Transverse colon (tissue), 4 donors: ENCODE data around the gene DNAJC12. TPM values are rescaled to one million over a fixed set of nuclear protein-coding genes. Genes with fewer than 3 reads are reported as not detected.

Source experiments
- DNase-seq: peaks from one replicate; pipeline ENCODE4 v3.0.0-alpha.2; 2019
- H3K27ac ChIP-seq, 4 donors: fragments of 200-600 bp; sonication (generic); 2 replicates each; pipeline ENCODE4 v1.5.1; 2016 to 2018; ENCODE audit warnings: inconsistent platforms in 4 of 4
- H3K27me3 ChIP-seq: fragments of 200-600 bp; sonication (generic); 2 replicates; pipeline ENCODE4 v1.5.1; 2017; ENCODE audit warnings: inconsistent platforms
- H3K36me3 ChIP-seq, 4 donors: fragments of 200-600 bp; sonication (generic); 2 replicates each; pipeline ENCODE4 v1.5.1; 2017 to 2019; ENCODE audit warnings: inconsistent platforms in 4 of 4
- H3K4me1 ChIP-seq, 4 donors: fragments of 200-600 bp; sonication (generic); 2 replicates each; pipeline ENCODE4 v1.5.1; 2017 to 2020; ENCODE audit warnings: inconsistent platforms in 4 of 4
- H3K4me3 ChIP-seq, 4 donors: fragments of 200-600 bp; sonication (generic); 1 replicate in 1 of 4; 2 replicates in 3 of 4; pipeline versions ENCODE4 v1.5.1 to v1.6.1; 2017 to 2019; ENCODE audit warnings: inconsistent platforms in 4 of 4
- H3K9me3 ChIP-seq, 2 donors: fragments of 200-600 bp; sonication (generic); 2 replicates each; pipeline ENCODE4 v1.5.1; 2017 to 2019; ENCODE audit warnings: inconsistent platforms in 2 of 2
- EP300 ChIP-seq: sonication (generic); formaldehyde crosslinking; IDR thresholded peaks from one replicate; pipeline ENCODE4 v1.6.1; 2017; ENCODE audit warnings: antibody characterized with exemption, low read depth
- POLR2A ChIP-seq: fragments of 450-650 bp; IDR thresholded peaks from one replicate; pipeline ENCODE4 v1.6.1; 2016; ENCODE audit warnings: antibody characterized with exemption, mild to moderate bottlenecking, moderate library complexity
- POLR2AphosphoS5 ChIP-seq, 3 donors: sonication (generic); formaldehyde crosslinking; IDR thresholded peaks; one replicate each; pipeline ENCODE4 v1.6.1; 2016; ENCODE audit warnings: antibody characterized with exemption in 3 of 3
- WGBS, 2 donors: methylation state at CpG; one replicate each; pipeline ENCODE4 v1.1.5; 2018; ENCODE audit warnings: low coverage in 1 of 2; 5-methylcytosine and 5-hydroxymethylcytosine counted together
- in situ Hi-C, 4 donors: fragments of 200-750 bp; cut with MboI; loops; one replicate each; pipeline versions ENCODE4 v1.15.0 to v1.15.1; 2017; ENCODE audit warnings: low sequenced_read_pairs in 3 of 4, low pct_ligation_motif_present in 1 of 4, low pct_unique_long_range_greater_than_20kb in 1 of 4
- intact Hi-C: fragments of 100-400 bp; cut with DNase I; formaldehyde crosslinking; loops from one replicate; pipeline ENCODE4 v1.15.1; 2023; ENCODE audit warnings: low total_unique reads
- total RNA-seq, 4 donors: library from RNA; depleted of rRNA; stranded (reverse); fragments of >200 nt; gene quantifications; one replicate each; pipeline ENCODE4 v1.1.0, GENCODE V29; 2016
- TF ChIP-seq, protein P1 (sequence below), 5 experiments: fragments of 200-600 bp in 3 of 5; fragments of 450-650 bp in 2 of 5; sonication (generic) in 3 of 5; IDR thresholded peaks; 1 replicate in 2 of 5; 2 replicates in 3 of 5; pipeline ENCODE4 v1.5.1; 2016 to 2017; ENCODE audit warnings: antibody characterized with exemption in 5 of 5, inconsistent platforms in 3 of 5, mild to moderate bottlenecking in 2 of 5, moderate library complexity in 1 of 5

The DNAJC12 gene
- total RNA-seq, 4 donors from 2014 or later, result 2.0 to 8.7 (median 4.4) TPM

DNA sequence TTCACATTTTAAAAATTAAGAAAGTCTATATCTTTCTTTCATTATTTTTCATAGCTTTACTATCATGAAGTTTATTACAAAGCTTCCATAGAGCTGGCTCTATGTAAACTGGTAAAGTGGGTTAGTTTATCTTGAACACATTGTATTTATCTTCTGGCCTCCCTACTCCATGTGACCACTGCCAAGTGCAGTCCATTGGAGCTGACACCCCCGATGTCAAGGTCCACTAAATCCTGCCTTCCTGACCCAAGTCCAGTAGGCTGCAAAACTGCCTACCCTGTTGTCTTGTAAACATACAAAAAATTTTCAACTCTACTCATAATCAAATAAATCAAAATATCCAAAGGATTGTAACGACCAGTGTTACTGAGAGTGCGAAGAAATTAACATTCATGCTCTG is 10.2 kb downstream of the DNAJC12 start:
- no peak for DNase-seq
- TF ChIP-seq POLR2AphosphoS5 (IDR thresholded peaks at IDR 0.05) (no peak), EP300 (no peak), POLR2A (no peak)
- TF ChIP-seq, protein P1, sequence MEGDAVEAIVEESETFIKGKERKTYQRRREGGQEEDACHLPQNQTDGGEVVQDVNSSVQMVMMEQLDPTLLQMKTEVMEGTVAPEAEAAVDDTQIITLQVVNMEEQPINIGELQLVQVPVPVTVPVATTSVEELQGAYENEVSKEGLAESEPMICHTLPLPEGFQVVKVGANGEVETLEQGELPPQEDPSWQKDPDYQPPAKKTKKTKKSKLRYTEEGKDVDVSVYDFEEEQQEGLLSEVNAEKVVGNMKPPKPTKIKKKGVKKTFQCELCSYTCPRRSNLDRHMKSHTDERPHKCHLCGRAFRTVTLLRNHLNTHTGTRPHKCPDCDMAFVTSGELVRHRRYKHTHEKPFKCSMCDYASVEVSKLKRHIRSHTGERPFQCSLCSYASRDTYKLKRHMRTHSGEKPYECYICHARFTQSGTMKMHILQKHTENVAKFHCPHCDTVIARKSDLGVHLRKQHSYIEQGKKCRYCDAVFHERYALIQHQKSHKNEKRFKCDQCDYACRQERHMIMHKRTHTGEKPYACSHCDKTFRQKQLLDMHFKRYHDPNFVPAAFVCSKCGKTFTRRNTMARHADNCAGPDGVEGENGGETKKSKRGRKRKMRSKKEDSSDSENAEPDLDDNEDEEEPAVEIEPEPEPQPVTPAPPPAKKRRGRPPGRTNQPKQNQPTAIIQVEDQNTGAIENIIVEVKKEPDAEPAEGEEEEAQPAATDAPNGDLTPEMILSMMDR (IDR thresholded peaks at IDR 0.05), result no peak
- Histone ChIP-seq H3K36me3 (no peaks in the 10 kb centered on the region), H3K4me1 (peaks cover 0 to 4% (median 0%) of the 10 kb centered on the region in 4 donors), H3K27ac (no peak overlapping the region), H3K27me3 (no peaks in the 10 kb centered on the region), H3K9me3 (no peaks in the 10 kb centered on the region), H3K4me3 (no peak overlapping the region)
- WGBS, 2 donors, result 79 to 85% methylated on average over 2 to 3 of the region's 3 CpGs
- in situ Hi-C loops (no loop called here), intact Hi-C loops (no loop called here)

DNA sequence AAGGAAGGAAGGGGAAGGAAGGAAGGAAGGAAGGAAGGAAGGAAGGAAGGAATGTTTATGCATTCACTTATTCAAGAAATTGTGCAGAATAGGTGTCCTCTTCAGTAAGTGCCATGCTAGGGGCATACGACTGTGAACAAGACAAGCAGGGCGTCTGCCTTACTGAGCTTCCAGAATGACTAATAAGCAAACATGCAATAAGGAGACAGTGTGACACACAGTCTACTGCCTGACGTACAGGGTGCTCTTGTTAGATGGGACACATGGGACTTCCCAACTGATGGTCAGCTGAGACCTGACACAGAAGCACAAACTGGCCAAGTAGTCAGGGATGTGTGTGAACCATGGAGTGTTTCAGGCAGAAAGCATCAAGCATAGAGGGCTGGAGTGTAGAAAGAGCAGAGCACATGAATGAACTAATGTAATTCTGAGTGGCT is 18.2 kb downstream of the DNAJC12 start:
- H3K27ac ChIP-seq, result no peak overlapping the region
- intact Hi-C loops, result no loop called here
- in situ Hi-C loops, result no loop called here

DNA sequence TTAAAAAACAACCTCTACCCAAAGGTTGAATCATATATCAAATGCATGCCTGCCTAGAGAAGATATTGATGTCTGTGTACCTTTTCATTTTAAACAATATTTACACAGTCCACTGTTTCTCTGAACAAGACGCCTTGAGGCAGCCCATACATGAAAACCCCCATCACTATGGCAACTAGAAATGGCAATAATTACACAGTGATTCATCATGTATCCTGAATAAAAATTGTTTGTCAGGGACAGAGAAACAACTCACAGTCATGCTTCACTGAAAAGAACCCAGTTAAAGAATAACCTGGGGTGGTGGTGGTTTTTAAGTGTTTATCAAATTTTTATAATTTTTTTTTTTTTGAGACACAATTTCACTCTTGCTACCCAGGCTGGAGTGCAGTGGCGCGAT is 19.7 kb downstream of the DNAJC12 start:
- intact Hi-C loops (no loop called here), in situ Hi-C loops (no loop called here)
- H3K36me3 ChIP-seq, result no peaks in the 10 kb centered on the region
- WGBS, 2 donors, result 76% methylated on average over 3 of the region's 3 CpGs
- H3K4me1 ChIP-seq, result peaks cover 0 to 6% (median 2%) of the 10 kb centered on the region in 4 donors
- no peaks in the 10 kb centered on the region for H3K9me3 ChIP-seq
- TF ChIP-seq POLR2AphosphoS5 (IDR thresholded peaks at IDR 0.05) (no peak), EP300 (no peak), POLR2A (no peak)
- TF ChIP-seq, protein P1 (IDR thresholded peaks at IDR 0.05), result no peak
- DNase-seq, result no peak
- H3K4me3 ChIP-seq, result no peak overlapping the region
- H3K27me3 ChIP-seq, result no peaks in the 10 kb centered on the region
- no peak overlapping the region for H3K27ac ChIP-seq

More for the DNA sequence above, 18.2 kb downstream of the DNAJC12 start:
- Histone ChIP-seq H3K27me3 (no peaks in the 10 kb centered on the region), H3K4me1 (peaks cover 0 to 6% (median 2%) of the 10 kb centered on the region in 4 donors), H3K36me3 (no peaks in the 10 kb centered on the region), H3K9me3 (no peaks in the 10 kb centered on the region), H3K4me3 (no peak overlapping the region)
- DNase-seq, result no peak
- TF ChIP-seq POLR2AphosphoS5 (IDR thresholded peaks at IDR 0.05) (no peak), EP300 (no peak), POLR2A (no peak)
- TF ChIP-seq, protein P1 (IDR thresholded peaks at IDR 0.05), result no peak
- 60% methylated on average over 2 to 3 of the region's 3 CpGs for WGBS, 2 donors

DNA sequence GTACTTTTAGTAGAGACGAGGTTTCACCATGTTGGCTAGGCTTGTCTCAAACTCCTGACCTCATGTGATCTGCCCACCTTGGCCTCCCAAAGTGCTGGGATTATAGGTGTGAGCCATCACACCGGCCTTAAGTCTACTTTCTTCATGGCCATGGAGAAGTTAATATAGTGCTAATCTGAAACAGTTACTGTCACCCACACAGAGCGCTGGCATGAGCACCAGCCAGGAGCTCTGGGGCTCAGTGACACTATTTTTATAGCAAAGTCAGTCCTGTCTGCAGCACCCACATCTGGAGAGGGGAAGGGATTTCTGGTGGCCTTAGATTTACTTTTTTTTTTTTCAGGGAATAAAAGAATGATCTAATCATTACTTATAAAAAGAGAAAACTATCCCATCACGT is 21.3 kb downstream of the DNAJC12 start:
- WGBS, 2 donors, result 70 to 80% methylated on average over 3 to 4 of the region's 4 CpGs
- H3K36me3 ChIP-seq, result no peaks in the 10 kb centered on the region
- intact Hi-C loops (no loop called here), in situ Hi-C loops (no loop called here)
- H3K27me3 ChIP-seq, result no peaks in the 10 kb centered on the region
- H3K9me3 ChIP-seq, result no peaks in the 10 kb centered on the region
- TF ChIP-seq POLR2AphosphoS5 (IDR thresholded peaks at IDR 0.05) (no peak), POLR2A (no peak), EP300 (no peak)
- TF ChIP-seq, protein P1 (IDR thresholded peaks at IDR 0.05), result no peak
- H3K27ac ChIP-seq, result no peak overlapping the region
- H3K4me1 ChIP-seq, result peaks cover 0 to 15% (median 5%) of the 10 kb centered on the region in 4 donors
- DNase-seq, result no peak
- H3K4me3 ChIP-seq, result no peak overlapping the region
